Vagina (tissue), 2 donors: ENCODE results near the gene FBXL17. TPM values are rescaled to one million over a fixed set of nuclear protein-coding genes. Genes with fewer than 3 reads are reported as not detected.

ENCODE experiments used
- DNase-seq, 2 donors: peaks; one replicate each; pipeline ENCODE4 v3.0.0-alpha.2; 2017; ENCODE audit errors: extremely low spot score in 2 of 2
- H3K27ac ChIP-seq: fragments of 200-600 bp; sonication (generic); one replicate; pipeline ENCODE4 v1.5.1; 2019
- H3K27me3 ChIP-seq: fragments of 200-600 bp; sonication (generic); one replicate; pipeline ENCODE4 v1.5.1; 2019
- H3K36me3 ChIP-seq, 2 donors: fragments of 200-600 bp; sonication (generic); one replicate each; pipeline ENCODE4 v1.5.1; 2017 to 2019
- H3K4me1 ChIP-seq: fragments of 200-600 bp; sonication (generic); one replicate; pipeline ENCODE4 v1.5.1; 2019
- H3K4me3 ChIP-seq, 2 donors: fragments of 200-600 bp; sonication (generic); 1 replicate in 1 of 2; 2 replicates in 1 of 2; pipeline ENCODE4 v1.5.1; 2016 to 2019
- H3K9me3 ChIP-seq: fragments of 200-600 bp; sonication (generic); one replicate; pipeline ENCODE4 v1.5.1; 2019
- POLR2A ChIP-seq, 2 donors: fragments of 450-650 bp; IDR thresholded peaks; one replicate each; pipeline ENCODE4 v1.6.1; 2017; ENCODE audit warnings: antibody characterized with exemption in 2 of 2, mild to moderate bottlenecking in 2 of 2, moderate library complexity in 2 of 2
- POLR2AphosphoS5 ChIP-seq, 2 donors: sonication (generic); formaldehyde crosslinking; IDR thresholded peaks; one replicate each; pipeline ENCODE4 v1.9.0; 2017; ENCODE audit warnings: antibody characterized with exemption in 2 of 2, mild to moderate bottlenecking in 2 of 2, low read depth in 1 of 2; ENCODE audit not compliant: insufficient read depth in 1 of 2
- intact Hi-C: fragments of 100-400 bp; cut with DNase I; formaldehyde crosslinking; loops from one replicate; pipeline ENCODE4 v1.15.1; 2023
- total RNA-seq: library from RNA; depleted of rRNA; stranded (reverse); fragments of >200 nt; gene quantifications from one replicate; pipeline ENCODE4 v1.2.3, GENCODE V29; 2016
- TF ChIP-seq, protein P1 (sequence below), 3 experiments: fragments of 450-650 bp in 2 of 3; fragments of 200-600 bp in 1 of 3; sonication (generic) in 1 of 3; IDR thresholded peaks; one replicate each; pipeline ENCODE4 v1.5.1; 2017 to 2019; ENCODE audit warnings: antibody characterized with exemption in 3 of 3, mild to moderate bottlenecking in 2 of 3, moderate library complexity in 2 of 3

FBXL17 gene
- total RNA-seq, 1 donor from 2014 or later = 15.0 TPM

- Histone ChIP-seq H3K27me3 (no peaks in the 10 kb centered on the region), H3K36me3 (no peaks in the 10 kb centered on the region), H3K4me3 (no peak overlapping the region), H3K27ac (no peak overlapping the region), H3K4me1 (no peaks in the 10 kb centered on the region), H3K9me3 (no peaks in the 10 kb centered on the region)
- intact Hi-C loops = no loop called here
- no peak for DNase-seq
- no peak for TF ChIP-seq POLR2AphosphoS5 (IDR thresholded peaks at IDR 0.05; ENCODE audit: insufficient read depth in 1 of 2, low read depth in 1 of 2)
- TF ChIP-seq POLR2A (IDR thresholded peaks at IDR 0.05) = no peak
- TF ChIP-seq, protein P1, sequence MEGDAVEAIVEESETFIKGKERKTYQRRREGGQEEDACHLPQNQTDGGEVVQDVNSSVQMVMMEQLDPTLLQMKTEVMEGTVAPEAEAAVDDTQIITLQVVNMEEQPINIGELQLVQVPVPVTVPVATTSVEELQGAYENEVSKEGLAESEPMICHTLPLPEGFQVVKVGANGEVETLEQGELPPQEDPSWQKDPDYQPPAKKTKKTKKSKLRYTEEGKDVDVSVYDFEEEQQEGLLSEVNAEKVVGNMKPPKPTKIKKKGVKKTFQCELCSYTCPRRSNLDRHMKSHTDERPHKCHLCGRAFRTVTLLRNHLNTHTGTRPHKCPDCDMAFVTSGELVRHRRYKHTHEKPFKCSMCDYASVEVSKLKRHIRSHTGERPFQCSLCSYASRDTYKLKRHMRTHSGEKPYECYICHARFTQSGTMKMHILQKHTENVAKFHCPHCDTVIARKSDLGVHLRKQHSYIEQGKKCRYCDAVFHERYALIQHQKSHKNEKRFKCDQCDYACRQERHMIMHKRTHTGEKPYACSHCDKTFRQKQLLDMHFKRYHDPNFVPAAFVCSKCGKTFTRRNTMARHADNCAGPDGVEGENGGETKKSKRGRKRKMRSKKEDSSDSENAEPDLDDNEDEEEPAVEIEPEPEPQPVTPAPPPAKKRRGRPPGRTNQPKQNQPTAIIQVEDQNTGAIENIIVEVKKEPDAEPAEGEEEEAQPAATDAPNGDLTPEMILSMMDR (IDR thresholded peaks at IDR 0.05) = no peak
Measured at GRCh38 chr5:107954254-107954653, 427.6 kb downstream of the FBXL17 start.

DNA sequence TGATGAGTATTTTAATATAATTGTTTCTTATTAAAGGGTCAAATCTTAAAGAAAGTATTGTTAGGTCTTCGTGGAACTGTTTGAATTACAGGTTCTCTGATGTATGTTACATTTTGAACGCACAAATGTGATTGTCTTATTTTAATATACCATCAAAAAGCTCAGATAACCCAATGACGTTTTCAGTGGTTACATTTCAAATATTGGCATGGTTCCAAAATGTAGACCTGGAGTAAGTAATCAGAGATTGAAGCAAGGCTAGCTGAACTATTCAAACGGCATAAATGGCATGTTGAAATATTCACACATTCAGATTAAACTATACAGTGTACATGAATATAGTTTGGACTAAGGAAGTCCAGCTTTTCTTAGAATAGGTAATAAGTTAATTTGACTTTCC lies 429.4 kb downstream of the FBXL17 start:
- no peak overlapping the region for H3K4me3 ChIP-seq
- TF ChIP-seq POLR2AphosphoS5 (IDR thresholded peaks at IDR 0.05; ENCODE audit: insufficient read depth in 1 of 2, low read depth in 1 of 2) (no peak), POLR2A (IDR thresholded peaks at IDR 0.05) (no peak)
- TF ChIP-seq, protein P1 (IDR thresholded peaks at IDR 0.05) = no peak
- intact Hi-C loops = no loop called here
- no peaks in the 10 kb centered on the region for H3K9me3 ChIP-seq
- no peaks in the 10 kb centered on the region for H3K4me1 ChIP-seq
- no peaks in the 10 kb centered on the region for H3K27me3 ChIP-seq
- no peaks in the 10 kb centered on the region for H3K36me3 ChIP-seq
- no peak for DNase-seq
- no peak overlapping the region for H3K27ac ChIP-seq

DNA sequence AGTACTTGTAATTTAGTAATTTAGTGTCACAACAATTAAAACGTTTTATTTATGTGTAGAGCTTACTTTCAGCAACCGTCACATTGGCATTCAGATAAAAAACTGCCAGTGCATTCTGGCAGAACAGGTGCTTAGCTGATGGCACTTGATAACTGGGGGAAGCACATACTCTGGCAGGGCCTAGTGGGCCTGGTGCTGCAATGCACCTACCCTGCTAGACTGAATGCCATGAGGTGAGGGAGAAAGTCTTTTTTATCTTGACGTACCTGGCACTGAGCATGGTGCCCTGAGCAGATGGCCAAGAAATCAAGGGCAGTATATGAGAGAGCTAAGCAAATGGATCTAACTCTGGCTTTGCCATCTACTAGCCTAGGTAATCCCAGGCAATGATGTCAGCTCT lies 430.6 kb downstream of the FBXL17 start:
- H3K27me3 ChIP-seq = no peaks in the 10 kb centered on the region
- H3K4me1 ChIP-seq = no peaks in the 10 kb centered on the region
- H3K4me3 ChIP-seq = no peak overlapping the region
- intact Hi-C loops = no loop called here
- TF ChIP-seq, protein P1 (IDR thresholded peaks at IDR 0.05) = no peak
- TF ChIP-seq POLR2A (IDR thresholded peaks at IDR 0.05) (no peak), POLR2AphosphoS5 (IDR thresholded peaks at IDR 0.05; ENCODE audit: insufficient read depth in 1 of 2, low read depth in 1 of 2) (no peak)
- no peak for DNase-seq
- H3K27ac ChIP-seq = no peak overlapping the region
- H3K36me3 ChIP-seq = no peaks in the 10 kb centered on the region
- no peaks in the 10 kb centered on the region for H3K9me3 ChIP-seq

DNA sequence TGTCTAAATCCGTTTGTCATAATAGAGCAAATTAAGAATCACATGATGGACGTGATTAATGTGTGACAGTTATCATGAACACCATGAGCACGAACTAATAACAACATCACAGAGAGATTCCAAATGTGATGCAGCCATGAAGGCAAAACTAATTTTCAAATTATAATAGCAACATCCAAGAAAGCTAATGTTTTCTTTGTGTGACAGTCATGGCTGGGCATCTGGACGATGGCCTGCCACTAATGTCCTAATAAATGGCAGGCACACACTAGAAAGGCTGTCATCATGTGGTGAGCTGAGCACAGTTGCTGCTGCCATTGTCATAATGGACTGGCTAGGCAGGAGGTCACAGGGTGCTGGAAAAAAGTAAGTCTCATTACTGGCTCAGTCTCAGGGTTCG lies 431.1 kb downstream of the FBXL17 start:
- Histone ChIP-seq H3K27ac (no peak overlapping the region), H3K36me3 (no peaks in the 10 kb centered on the region), H3K27me3 (no peaks in the 10 kb centered on the region), H3K4me3 (no peak overlapping the region), H3K9me3 (no peaks in the 10 kb centered on the region), H3K4me1 (no peaks in the 10 kb centered on the region)
- DNase-seq = no peak
- intact Hi-C loops = no loop called here
- TF ChIP-seq, protein P1 (IDR thresholded peaks at IDR 0.05) = no peak
- TF ChIP-seq POLR2A (IDR thresholded peaks at IDR 0.05) (no peak), POLR2AphosphoS5 (IDR thresholded peaks at IDR 0.05; ENCODE audit: insufficient read depth in 1 of 2, low read depth in 1 of 2) (no peak)

- Histone ChIP-seq H3K4me3 (no peak overlapping the region), H3K4me1 (no peaks in the 10 kb centered on the region), H3K36me3 (no peaks in the 10 kb centered on the region), H3K27ac (no peak overlapping the region), H3K9me3 (no peaks in the 10 kb centered on the region), H3K27me3 (no peaks in the 10 kb centered on the region)
- no peak for DNase-seq
- intact Hi-C loops = no loop called here
- TF ChIP-seq, protein P1 (IDR thresholded peaks at IDR 0.05) = no peak
- TF ChIP-seq POLR2AphosphoS5 (IDR thresholded peaks at IDR 0.05; ENCODE audit: insufficient read depth in 1 of 2, low read depth in 1 of 2) (no peak), POLR2A (IDR thresholded peaks at IDR 0.05) (no peak)
Measured at GRCh38 chr5:107949688-107950341, 432.1 kb downstream of the FBXL17 start.
